NCI-H446 treated with DMSO at 0.1 percent for 48 hours (cell line): ENCODE results near the gene FAM13A.

Experiments used
- DNase-seq: peaks from one replicate; lab custom pipeline; 2025; lab: John Stamatoyannopoulos, UW

The FAM13A gene

GRCh38 chr4:88775026-88775425, 282.0 kb downstream of the FAM13A start:
- no peak for DNase-seq

GRCh38 chr4:88771883-88772450, 285.0 kb downstream of the FAM13A start:
- DNase-seq, result no peak

GRCh38 chr4:88765729-88766128, 291.3 kb downstream of the FAM13A start:
- DNase-seq, result peak; percentile 68

- DNase-seq, result no peak
These were observed 293.9 kb downstream of the FAM13A start for GRCh38 chr4:88763075-88763474.

- no peak for DNase-seq
These were observed 295.0 kb downstream of the FAM13A start for GRCh38 chr4:88761861-88762523.

- DNase-seq, result no peak
These were observed 295.6 kb downstream of the FAM13A start for GRCh38 chr4:88761342-88761741.

- DNase-seq, result no peak
These were observed 297.1 kb downstream of the FAM13A start for GRCh38 chr4:88759895-88760290.

- DNase-seq, result peak; percentile 85
These were observed 297.7 kb downstream of the FAM13A start for GRCh38 chr4:88759039-88759894.

GRCh38 chr4:88758264-88758663, 298.7 kb downstream of the FAM13A start:
- no peak for DNase-seq

- DNase-seq, result no peak
These were observed 299.2 kb downstream of the FAM13A start for GRCh38 chr4:88757776-88758175.

GRCh38 chr4:88757067-88757466, 299.9 kb downstream of the FAM13A start:
- no peak for DNase-seq

- DNase-seq, result no peak
These were observed 300.8 kb downstream of the FAM13A start for GRCh38 chr4:88756149-88756548.

GRCh38 chr4:88755454-88755853, 301.5 kb downstream of the FAM13A start:
- no peak for DNase-seq

GRCh38 chr4:88754796-88755195, 302.2 kb downstream of the FAM13A start:
- DNase-seq, result no peak

GRCh38 chr4:88753658-88754571, 303.1 kb downstream of the FAM13A start:
- peak; percentile 27 for DNase-seq

- DNase-seq, result no peak
These were observed 304.2 kb downstream of the FAM13A start for GRCh38 chr4:88752754-88753153.

GRCh38 chr4:88752076-88752463, 304.9 kb downstream of the FAM13A start:
- DNase-seq, result no peak

- DNase-seq, result no peak
These were observed 305.5 kb downstream of the FAM13A start for GRCh38 chr4:88751258-88752075.

GRCh38 chr4:88750369-88750768, 306.6 kb downstream of the FAM13A start:
- DNase-seq, result no peak

GRCh38 chr4:88747351-88747750, 309.6 kb downstream of the FAM13A start:
- no peak for DNase-seq

GRCh38 chr4:88746206-88746605, 310.8 kb downstream of the FAM13A start:
- DNase-seq, result no peak
